ENCODE results near the gene ZBTB20.

Gene ZBTB20

DNA sequence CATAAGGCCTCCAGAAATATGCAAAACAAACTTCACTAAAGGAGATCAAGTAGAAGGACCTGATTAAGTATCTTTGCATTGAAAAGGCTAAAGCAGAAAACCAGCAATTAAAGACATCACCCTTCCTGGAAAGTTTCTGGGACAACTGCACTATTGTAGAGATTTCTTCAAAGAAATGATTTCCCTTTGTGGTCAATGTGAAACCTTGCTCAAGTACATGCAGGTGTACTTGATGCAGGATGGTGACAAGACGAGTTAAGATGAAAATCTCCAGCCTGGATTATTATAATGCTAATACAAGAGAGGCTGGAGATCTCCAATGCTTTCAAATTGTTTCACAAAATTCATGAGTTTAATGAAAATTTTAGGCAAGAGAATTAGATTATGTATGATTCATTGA, 644.9 kb downstream of the ZBTB20 start:
- H3K4me3 ChIP-seq (ENCODE audit: low read depth, low read length) = no peak overlapping the region

DNA sequence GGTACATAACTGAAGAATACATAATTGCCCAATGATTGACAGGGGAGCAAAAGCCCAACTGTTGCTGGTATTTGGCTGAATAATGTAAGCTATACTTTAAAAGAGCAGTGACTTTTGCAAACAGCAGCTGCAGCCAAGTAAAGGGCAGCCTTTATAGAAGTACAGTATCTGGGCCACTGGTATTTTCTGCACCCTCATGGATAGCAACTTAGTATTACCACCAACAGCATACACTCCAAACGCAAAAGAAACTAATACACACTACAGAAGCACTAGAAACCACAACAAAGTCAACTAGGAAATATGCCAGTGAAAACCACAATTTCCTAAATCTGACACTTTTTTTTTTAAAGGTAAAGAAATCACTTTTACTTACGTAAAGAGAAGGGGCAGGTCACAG, 647.1 kb downstream of the ZBTB20 start:
- H3K4me3 ChIP-seq (ENCODE audit: low read depth, low read length) = no peak overlapping the region

DNA sequence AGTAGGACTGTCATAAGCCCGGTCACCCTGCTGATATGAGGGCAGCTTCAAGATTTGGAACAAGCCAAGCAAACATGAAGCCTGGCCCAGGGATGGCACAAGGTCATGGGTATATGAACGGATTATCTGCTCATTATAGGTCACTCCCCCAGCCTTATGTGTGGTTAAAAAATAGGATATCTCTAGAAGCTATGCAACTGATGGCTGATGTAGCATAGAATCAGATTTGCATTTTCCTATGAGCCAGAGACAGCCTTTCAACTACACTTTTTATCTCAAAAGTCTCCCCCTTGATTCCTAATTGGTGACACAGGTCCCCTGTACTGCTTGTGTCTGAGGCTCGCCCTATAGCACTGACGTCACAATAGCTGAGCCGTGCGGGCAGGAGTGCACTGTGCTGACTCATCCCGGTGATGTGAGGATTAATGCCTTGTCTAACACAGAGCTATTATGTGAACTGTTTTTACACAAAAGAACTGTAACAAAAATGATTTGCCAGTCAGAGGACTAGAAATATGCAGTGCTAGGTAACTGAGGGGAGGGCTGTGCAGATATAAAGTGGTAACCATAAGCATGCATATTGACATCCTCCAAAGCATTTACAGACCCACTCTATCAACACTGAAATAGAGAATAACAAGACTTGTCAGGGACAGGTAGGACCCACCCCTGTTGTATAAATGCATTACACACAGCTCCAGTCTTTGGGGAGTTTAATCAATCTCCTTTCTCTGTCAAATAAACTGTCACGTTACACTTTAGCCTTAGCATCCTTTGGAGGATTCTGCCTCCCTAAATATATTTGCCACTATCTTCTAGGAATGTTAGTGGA, 648.3 kb downstream of the ZBTB20 start:
- H3K4me3 ChIP-seq (ENCODE audit: low read depth, low read length) = no peak overlapping the region

DNA sequence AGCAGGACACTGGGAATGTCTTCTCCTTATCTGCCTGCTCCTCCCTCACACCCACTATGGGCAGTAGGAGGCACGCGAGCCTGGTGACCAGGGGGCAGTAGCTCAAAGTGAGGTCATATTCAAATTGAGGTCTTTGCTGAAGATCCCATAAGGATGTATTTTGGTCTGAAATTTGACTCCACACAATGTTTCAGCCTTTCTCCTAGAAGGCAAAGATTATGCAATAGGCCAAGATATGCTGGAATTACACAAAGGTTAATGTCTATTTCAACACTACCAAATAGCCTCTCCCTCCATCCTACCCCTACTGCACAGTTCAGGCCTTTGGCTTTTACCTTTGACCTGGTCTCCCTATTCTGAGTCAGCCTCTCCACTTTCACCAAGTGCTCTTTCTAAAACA, 650.2 kb downstream of the ZBTB20 start:
- no peak overlapping the region for H3K4me3 ChIP-seq (ENCODE audit: low read depth, low read length)

DNA sequence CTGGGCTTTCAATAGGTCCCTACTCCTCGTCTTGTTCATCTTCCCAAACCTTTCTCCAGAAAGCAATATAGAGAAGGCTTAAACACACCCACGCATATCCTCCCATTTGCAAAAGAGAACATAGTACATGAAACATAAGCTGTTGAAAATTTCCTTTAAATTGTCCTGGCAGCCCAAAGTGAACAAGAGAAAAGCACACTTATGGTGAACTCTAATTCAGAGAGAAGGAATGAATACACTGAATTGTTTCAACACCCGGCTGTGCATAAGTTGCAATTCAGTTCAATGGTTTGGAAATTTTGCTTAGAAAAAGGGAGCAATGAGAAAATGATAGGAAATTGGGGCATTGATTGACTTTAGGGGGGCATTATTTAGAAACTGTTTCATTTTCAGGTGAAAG, 650.6 kb downstream of the ZBTB20 start:
- H3K4me3 ChIP-seq (ENCODE audit: low read depth, low read length) = no peak overlapping the region

DNA sequence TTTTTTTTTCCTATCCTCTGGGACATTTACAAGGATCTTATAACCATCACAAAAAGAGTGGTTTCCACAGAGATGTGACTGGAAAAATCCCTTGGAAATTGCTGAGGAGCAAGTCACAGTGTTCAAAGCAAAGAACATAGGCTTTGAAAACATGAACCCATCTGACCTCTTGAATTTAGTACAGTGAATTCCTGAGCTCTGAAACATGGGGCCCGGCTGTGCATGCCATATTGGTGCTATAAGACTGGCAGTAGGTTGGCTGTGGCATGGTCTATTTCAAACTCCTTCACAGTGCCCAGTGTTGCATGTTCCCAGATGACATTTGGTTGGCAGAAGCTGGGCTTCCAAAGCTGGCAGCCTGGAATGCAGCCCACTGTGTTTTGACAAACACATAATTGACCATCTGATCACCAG, 651.1 kb downstream of the ZBTB20 start:
- no peak overlapping the region for H3K4me3 ChIP-seq (ENCODE audit: low read depth, low read length)

DNA sequence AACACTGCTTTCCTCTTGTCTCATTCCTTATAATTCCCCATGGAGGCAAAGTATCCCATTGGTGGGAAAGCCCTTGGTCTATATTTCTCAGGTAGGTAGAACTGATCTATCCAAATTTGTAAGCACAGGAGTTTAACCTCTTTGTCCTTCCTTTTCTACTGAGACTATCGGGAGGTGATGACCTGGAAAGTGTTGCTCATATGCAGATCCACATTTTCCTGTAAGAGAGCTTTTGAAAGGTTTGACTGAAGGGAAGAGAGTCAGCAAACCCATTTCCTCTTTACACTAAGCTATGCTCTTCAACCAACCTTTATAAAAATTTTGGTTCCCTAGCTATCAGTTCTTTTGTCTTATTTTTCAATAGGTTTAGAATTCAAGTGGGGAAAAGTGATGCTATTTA, 652.6 kb downstream of the ZBTB20 start:
- H3K4me3 ChIP-seq (ENCODE audit: low read depth, low read length) = no peak overlapping the region

DNA sequence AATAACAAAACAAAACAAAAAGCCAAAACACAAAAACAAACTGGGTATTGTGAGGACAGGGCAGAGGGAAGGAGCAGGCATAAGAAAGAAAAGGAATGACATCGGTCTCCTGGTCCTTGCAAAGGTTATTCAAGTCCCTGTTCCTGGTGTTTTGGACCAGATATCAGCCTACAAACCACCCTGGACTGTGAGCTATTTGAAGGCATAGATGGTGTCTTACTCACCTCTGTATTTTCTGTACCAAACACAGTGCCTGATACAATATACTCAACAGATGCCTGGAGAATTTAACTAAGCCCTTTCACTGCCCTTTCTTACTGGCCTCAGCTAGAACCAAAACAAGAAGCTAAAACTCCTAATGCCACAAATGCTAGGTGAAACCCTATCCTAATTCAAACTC, 656.3 kb downstream of the ZBTB20 start:
- H3K4me3 ChIP-seq (ENCODE audit: low read depth, low read length) = no peak overlapping the region

DNA sequence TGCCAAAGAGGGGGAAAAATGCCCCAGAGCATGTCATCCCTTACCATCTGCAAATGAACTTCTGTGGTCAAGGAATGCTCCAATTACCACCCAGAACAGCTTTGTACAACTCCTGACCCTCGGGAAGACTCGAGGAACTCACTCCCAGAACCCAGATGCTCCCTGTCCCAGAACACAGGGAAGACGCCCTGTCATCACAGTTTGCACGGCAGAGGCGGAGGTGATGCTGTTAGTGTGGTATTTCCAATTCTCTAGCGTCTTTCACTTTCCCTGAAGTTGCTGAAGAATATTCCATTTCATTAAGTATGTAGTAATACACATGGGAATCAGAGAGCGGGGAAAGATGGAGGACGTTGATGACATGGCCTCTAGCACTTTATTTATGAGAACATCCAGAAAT, 659.6 kb downstream of the ZBTB20 start:
- H3K4me3 ChIP-seq (ENCODE audit: low read depth, low read length) = no peak overlapping the region

DNA sequence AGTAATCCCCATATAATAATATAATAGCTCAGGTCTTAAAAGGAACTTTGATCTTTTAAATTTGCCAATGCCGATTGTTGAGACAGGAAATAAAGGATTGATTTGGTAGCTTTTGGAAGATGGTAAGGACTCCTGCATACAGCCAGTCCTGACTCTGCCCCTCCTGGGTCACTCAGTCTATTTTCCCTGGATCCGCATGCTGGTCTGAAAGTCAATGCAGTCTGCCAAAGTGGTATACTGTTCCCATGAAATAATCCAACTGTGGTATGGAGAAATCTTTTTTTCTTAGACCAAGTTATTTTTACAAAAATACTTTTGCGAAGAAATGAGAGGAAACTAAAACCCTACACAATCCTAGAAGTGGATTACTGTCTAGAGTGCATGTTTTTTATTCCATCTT, 662.2 kb downstream of the ZBTB20 start:
- no peak overlapping the region for H3K4me3 ChIP-seq (ENCODE audit: low read depth, low read length)

DNA sequence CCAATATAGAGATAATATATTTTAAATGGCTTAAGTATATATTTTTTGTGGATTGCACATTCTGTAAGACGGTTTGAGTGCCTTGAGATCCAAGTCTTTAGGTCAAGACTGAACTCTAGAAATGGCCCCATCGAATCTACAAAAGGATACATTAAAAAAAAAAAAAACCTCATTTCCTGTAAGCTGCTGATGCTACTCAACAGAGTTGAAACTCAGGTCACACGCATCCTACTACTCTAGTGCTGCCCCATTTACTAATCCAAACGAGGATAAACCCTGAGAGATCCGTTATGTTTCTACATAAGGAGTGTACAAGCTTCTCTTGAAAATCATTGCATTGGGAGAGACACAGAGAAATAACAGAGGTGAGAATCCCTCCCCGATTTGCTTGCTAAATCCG, 666.0 kb downstream of the ZBTB20 start:
- H3K4me3 ChIP-seq (ENCODE audit: low read depth, low read length) = no peak overlapping the region

DNA sequence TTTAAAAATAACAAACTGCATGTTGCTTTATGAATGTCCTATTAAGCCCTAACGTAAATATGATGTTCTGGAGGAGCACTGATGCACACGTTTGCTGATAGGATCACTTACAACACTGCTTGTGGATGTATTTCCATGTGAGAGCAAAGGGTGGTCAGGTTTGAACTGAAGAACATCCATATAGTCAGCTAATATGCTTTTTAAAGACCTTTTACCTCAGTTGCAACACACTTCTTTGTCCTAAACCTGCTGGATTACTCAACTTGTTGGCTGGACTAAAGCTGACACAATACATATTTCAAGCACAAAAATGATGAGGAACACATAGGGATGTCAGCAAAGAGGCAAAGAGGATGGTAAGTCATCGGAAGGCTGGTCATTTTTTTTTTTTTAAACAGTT, 666.6 kb downstream of the ZBTB20 start:
- H3K4me3 ChIP-seq (ENCODE audit: low read depth, low read length) = no peak overlapping the region

DNA sequence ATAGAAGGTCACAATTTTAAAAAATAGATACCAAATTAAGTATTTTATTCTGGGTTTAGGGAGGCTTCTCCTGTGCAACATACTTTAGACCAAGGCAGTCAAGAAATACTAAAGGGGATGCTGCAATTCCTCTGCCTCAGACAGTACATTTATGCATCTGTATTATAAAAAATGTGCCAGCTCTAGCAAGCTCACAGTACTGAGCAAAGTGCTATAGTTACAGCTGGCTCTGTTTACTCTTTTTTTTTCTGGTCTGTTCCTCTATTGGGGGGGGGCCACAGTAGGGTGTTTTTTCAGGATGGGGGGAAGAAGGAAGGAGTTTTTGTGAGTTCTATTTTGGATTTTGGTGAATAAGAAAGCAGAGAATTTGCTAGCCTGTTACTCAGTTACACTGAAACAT, 668.3 kb downstream of the ZBTB20 start:
- H3K4me3 ChIP-seq (ENCODE audit: low read depth, low read length) = no peak overlapping the region

DNA sequence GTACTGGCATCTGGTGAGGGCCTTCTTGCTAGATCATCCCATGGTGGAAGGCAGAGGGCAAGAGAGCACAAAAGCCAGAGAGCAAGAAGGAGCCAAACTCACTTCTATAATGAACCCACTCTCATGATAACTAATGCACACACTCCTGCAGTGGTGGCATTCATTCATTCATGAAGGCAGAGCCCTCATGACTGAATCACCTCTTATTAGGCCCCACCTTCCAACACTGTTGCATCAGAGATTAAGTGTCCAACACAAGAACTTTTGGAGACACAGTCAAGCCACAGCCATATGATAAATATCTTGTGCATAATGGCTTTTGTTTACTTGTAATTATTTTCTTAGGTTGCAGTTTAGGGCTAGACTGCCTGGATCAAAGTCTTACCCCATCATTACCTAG, 670.6 kb downstream of the ZBTB20 start:
- no peak overlapping the region for H3K4me3 ChIP-seq (ENCODE audit: low read depth, low read length)

DNA sequence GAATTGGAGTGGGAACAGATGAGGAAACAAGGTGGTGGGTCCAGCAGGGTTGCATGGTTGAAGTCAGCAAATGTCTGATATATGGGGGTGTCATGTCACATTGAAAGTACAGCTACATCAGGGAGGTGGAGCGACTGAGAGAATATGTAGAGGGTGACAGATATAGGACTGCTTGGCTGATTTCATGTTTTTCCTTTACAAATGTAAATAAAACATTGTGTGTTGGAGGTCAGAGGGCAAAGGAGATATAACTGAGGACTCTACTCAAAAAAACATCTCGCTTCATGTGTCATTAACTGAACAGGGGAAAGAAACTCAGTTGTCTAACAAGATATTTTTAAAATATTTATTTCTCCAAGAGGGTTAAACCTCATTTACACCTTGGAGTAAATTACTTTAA, 675.6 kb downstream of the ZBTB20 start:
- no peak overlapping the region for H3K4me3 ChIP-seq (ENCODE audit: low read depth, low read length)

DNA sequence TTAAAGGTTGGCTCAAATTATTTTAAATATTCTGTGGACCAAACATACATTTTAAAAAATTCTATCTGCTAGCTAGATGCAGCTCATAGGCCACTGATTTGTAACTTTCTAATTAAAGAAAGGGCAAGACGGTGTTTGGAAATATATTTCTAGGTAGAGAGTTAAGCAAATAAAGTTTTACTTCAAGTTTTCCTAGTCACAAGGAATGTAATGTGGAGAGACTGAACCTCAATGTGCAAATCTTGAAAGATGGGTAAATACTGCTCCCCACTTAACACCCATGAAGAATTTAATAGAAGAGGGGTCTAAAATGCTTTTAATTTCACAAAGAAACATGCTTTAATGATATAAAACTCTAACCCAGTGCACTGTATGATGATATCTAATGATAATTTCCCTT, 678.0 kb downstream of the ZBTB20 start:
- no peak overlapping the region for H3K4me3 ChIP-seq (ENCODE audit: low read depth, low read length)

DNA sequence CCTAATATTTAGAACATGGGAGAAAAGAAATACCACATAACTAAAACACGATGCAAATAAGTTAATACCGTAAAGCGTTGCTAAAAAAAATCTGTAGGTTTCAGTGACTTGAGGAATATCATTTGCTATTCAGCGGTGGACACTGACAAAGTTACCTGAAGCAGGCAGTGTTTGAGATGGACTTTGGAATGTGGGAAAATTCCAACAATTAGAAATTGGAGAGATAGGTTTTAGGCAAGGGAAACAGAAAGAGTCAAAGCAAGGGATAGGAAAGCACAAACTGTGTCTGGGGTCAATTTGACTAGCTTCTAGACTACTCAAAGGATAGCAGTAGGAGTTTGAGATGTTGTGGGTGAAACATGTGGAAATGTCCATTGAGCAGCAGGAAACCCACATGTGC, 680.3 kb downstream of the ZBTB20 start:
- no peak overlapping the region for H3K4me3 ChIP-seq (ENCODE audit: low read depth, low read length)

DNA sequence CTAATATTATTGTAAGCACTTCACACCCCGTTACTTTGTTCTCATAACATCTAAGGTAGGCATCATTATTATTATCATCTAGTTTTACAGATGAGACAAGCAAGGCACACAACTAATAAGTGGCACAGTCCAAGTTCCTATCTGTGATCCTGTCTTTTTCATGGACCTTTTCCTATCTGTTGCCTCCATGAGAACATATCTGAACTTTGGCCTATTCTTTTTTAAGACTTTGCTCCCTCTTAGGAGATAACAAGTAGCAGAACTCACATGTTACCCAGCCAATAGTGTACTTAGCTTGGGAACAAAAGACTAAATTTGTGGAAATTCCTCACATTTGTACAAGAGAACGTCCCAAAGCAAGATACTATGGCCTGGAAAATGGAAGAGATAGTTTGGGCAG, 680.8 kb downstream of the ZBTB20 start:
- H3K4me3 ChIP-seq (ENCODE audit: low read depth, low read length) = no peak overlapping the region

DNA sequence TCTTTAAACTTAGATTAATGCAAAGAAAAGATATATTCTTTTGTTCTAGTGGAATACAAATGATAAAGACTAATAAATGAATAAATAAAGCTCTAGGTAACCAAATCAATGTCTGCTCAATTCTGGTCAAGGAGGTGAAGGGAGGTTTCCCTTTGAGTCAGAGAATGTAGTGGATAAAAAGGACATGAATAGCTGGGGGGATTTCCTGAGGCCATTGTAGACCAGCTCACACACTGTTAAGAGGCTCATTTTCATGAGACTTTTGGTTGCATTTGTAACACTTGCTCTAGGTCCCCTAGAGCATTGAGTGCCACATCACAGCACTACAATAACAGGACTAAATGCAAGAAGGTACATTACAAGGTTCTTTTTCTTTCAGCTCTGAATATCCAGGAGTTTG, 682.5 kb downstream of the ZBTB20 start:
- H3K4me3 ChIP-seq (ENCODE audit: low read depth, low read length) = no peak overlapping the region

DNA sequence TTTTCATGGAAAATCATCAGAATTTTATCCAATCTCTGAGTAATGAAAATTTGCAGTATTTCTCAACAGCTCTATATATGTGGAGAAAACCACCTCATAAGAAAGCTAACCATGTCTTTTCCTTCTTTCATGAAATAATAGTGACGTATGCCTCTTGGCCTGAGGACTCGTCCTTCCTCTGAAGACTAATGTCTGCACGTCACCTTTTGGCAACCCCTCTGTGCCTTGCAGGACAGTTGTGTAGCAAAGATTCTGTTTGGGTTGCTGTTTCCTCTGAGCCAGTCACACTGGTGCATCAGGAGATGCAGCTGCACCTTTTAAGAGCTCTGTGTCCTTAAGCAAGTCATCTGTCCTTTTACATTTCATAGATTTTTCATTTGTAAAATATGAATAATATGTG, 684.3 kb downstream of the ZBTB20 start:
- no peak overlapping the region for H3K4me3 ChIP-seq (ENCODE audit: low read depth, low read length)

DNA sequence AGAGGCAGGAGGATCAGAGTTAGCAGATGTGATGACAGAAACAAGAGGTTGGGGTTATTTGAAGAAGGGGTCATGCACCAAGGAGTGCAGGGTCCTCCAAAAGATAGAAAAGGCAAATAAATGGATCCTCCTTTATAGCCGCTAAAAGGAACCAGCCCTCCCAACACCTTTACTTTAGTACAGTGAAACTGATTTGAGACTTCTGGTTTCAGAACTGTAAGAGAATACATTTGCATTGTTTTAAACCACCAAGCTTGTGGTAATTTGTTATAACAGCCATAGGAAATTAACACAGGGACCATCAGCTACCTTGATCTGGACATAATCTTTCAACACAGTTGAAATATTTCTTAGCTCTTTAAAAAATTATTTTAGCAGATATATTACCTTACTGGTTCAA, 686.6 kb downstream of the ZBTB20 start:
- H3K4me3 ChIP-seq (ENCODE audit: low read depth, low read length) = no peak overlapping the region

DNA sequence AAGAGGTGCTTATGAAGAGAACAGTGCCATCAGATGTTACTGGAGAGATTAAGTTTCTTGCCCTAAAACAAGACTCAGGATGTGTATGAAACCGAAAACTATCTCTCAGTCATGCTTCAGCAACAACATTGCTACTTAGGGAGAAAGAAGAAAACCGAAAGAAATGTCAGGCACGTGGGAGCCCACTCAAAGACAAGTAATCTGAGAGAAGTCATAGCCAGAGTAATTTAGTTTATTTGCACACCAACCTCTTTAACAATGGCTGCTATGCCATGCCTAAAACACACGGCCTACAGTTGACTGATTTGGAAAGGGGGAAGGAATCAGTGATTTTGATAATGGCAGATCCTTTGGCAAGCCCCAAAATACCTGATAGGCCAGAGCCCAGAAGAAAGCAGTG, 690.3 kb downstream of the ZBTB20 start:
- H3K4me3 ChIP-seq (ENCODE audit: low read depth, low read length) = no peak overlapping the region

DNA sequence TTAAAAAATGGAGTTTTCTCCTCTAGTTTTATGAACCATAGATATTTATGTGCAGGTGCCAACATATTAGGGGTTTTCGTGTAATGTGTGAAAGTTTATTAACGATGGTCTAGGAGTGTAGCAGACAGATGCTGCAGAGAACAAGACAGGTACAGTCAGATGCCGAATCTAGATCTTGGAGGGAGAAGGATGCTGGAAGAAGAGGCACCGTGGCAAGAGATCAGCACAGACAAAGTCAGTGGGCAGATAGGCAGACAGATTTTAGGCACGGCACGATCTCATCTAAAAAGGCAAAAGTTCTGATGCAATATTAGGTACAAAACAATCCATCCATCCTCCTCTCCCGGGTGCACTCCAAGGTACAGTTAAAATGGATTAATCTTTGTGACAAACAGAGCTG, 691.7 kb downstream of the ZBTB20 start:
- H3K4me3 ChIP-seq (ENCODE audit: low read depth, low read length) = no peak overlapping the region
